Measurements from ENCODE around the gene TAF11.

Gene TAF11

DNA sequence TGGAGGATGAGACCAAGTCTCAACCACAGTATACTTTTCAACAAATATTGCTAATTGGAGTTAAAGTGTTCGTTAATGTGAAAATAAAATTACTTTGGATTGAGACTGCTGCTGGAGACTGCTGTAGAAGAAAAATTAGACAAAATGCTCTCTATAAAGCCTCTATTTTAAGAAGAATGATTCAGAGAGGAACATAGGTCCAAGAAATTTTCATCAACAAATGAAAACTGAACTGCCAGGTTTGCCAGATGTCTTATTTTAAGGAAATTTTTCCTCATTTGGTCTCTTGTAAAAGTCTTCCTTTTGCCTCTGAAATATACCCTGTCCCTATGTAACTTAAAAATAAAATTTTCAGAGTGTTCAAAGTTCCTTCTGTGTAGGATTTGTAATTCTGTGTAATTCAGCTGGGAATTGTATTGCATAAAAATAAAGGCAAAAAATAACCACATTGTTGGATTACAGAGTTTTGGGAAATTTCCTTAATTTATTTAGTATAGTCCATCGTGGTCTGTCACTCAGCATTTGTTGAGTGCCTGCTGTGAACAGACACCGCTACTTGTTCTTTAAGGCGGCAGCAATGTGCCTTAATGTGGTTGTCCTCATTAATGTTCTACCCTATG lies 28.6 kb upstream of the TAF11 start:
- Histone ChIP-seq H3K79me2 (ENCODE audit: insufficient read depth, low read length) (peaks cover 10% of the 10 kb centered on the region; the same call in 1 of the 2 replicates), H3K4me2 (ENCODE audit: low read depth, low read length, poor library complexity, severe bottlenecking) (no peak overlapping the region), H3K36me3 (ENCODE audit: insufficient read depth, low read length) (no peaks in the 10 kb centered on the region), H3F3A (ENCODE audit: low read depth) (no peaks in the 10 kb centered on the region), H2AFZ (ENCODE audit: low read length) (no peak overlapping the region), H3K9me3 (ENCODE audit: insufficient read depth, low read depth, low read length) (no peaks in the 10 kb centered on the region), H3K4me1 (ENCODE audit: insufficient read depth, low read length, poor library complexity, severe bottlenecking) (peaks cover 46% of the 10 kb centered on the region), H3K9ac (ENCODE audit: low read depth, low read length, poor library complexity, severe bottlenecking) (no peak overlapping the region), H3K4me3 (ENCODE audit: low read length, poor library complexity, severe bottlenecking) (no peak overlapping the region), H4K20me1 (ENCODE audit: insufficient read depth, low read length, poor library complexity, severe bottlenecking) (peaks cover 34% of the 10 kb centered on the region), H3K9me2 (replicated peaks; ENCODE audit: low read depth, low read length) (no peaks in the 10 kb centered on the region), H3K27me3 (ENCODE audit: insufficient read depth, low read length, poor library complexity, severe bottlenecking) (peaks cover 4% of the 10 kb centered on the region)
- TF ChIP-seq EZH2phosphoT487 (IDR thresholded peaks at IDR 0.05; ENCODE audit: borderline replicate concordance): no peak
- TF ChIP-seq, protein P1, sequence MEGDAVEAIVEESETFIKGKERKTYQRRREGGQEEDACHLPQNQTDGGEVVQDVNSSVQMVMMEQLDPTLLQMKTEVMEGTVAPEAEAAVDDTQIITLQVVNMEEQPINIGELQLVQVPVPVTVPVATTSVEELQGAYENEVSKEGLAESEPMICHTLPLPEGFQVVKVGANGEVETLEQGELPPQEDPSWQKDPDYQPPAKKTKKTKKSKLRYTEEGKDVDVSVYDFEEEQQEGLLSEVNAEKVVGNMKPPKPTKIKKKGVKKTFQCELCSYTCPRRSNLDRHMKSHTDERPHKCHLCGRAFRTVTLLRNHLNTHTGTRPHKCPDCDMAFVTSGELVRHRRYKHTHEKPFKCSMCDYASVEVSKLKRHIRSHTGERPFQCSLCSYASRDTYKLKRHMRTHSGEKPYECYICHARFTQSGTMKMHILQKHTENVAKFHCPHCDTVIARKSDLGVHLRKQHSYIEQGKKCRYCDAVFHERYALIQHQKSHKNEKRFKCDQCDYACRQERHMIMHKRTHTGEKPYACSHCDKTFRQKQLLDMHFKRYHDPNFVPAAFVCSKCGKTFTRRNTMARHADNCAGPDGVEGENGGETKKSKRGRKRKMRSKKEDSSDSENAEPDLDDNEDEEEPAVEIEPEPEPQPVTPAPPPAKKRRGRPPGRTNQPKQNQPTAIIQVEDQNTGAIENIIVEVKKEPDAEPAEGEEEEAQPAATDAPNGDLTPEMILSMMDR (conservative IDR thresholded peaks at IDR 0.05; ENCODE audit: low read length): no peak

DNA sequence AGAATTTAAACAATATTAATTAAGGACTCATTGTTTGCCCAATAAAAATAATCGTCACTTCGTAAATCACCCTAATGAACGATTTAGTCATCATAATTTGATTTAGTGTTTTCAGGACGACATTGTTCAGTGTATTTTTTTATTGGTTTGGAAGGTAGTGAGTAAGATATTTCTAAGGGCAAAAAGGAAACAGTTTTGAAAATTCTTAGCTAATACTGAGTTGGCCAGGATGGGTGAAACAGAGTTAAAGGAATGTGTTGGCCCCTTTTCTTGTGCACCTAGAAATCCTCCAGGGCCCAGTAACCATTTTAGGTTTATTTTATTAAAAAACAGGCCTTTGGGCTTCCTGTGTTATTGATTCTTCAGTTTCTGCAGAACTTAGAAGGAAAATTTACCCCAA lies 26.5 kb upstream of the TAF11 start:
- Histone ChIP-seq H3K36me3 (ENCODE audit: insufficient read depth, low read length) (no peaks in the 10 kb centered on the region), H3K9me3 (ENCODE audit: insufficient read depth, low read depth, low read length) (no peaks in the 10 kb centered on the region), H3F3A (ENCODE audit: low read depth) (no peaks in the 10 kb centered on the region), H3K9me2 (replicated peaks; ENCODE audit: low read depth, low read length) (no peaks in the 10 kb centered on the region), H3K4me3 (ENCODE audit: low read length, poor library complexity, severe bottlenecking) (no peak overlapping the region), H3K4me1 (ENCODE audit: insufficient read depth, low read length, poor library complexity, severe bottlenecking) (peaks cover 45% of the 10 kb centered on the region), H3K79me2 (ENCODE audit: insufficient read depth, low read length) (peaks cover 10% of the 10 kb centered on the region; the same call in 1 of the 2 replicates), H4K20me1 (ENCODE audit: insufficient read depth, low read length, poor library complexity, severe bottlenecking) (peaks cover 46% of the 10 kb centered on the region), H3K4me2 (ENCODE audit: low read depth, low read length, poor library complexity, severe bottlenecking) (no peak overlapping the region), H3K9ac (ENCODE audit: low read depth, low read length, poor library complexity, severe bottlenecking) (no peak overlapping the region), H3K27me3 (ENCODE audit: insufficient read depth, low read length, poor library complexity, severe bottlenecking) (peaks cover 6% of the 10 kb centered on the region), H2AFZ (ENCODE audit: low read length) (no peak overlapping the region)
- TF ChIP-seq, protein P1 (conservative IDR thresholded peaks at IDR 0.05; ENCODE audit: low read length): no peak
- no peak for TF ChIP-seq EZH2phosphoT487 (IDR thresholded peaks at IDR 0.05; ENCODE audit: borderline replicate concordance)

DNA sequence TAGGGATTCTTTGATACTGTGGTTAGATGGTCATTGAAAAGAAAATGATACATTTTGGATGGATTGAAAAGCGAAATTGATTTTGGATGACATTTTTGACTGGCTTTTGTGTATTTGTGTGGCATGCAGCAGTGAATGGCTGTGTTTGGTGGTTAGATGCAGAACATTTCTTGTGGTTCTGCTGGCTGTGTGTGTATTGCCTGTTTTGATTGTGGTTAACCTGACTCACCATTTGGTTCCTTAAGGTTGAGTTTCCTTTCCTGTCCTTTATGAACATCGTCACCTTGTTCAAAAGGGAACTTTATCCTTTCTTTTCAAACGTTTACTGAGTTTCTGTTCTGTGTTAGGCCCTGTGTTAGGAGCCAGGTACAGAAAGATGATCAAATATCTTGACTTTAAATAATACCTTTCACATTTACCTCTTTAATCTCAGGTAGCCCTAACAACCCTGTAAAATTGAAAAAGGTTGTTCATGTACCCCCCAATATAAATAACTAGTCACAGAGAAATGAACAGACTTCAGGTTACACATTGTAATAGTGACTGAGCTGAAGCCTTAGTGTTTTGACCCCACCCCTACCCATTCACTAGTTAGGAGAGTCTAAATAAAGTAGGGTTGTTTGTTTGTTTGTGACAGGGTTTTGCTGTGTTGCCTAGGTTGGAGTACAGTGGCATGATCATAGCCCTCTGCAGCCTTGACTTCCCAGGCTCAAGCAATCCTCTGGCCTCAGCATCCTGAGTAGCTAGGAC lies 25.0 kb upstream of the TAF11 start:
- peaks cover 6% of the 10 kb centered on the region for H3K27me3 ChIP-seq (ENCODE audit: insufficient read depth, low read length, poor library complexity, severe bottlenecking)
- peak overlapping the region; percentile 33 for H3K4me3 ChIP-seq (ENCODE audit: low read length, poor library complexity, severe bottlenecking)
- no peaks in the 10 kb centered on the region for H3K9me2 ChIP-seq (replicated peaks; ENCODE audit: low read depth, low read length)
- H3K4me2 ChIP-seq (ENCODE audit: low read depth, low read length, poor library complexity, severe bottlenecking): peak overlapping the region; percentile 62
- no peaks in the 10 kb centered on the region for H3F3A ChIP-seq (ENCODE audit: low read depth)
- no peak overlapping the region for H3K9ac ChIP-seq (ENCODE audit: low read depth, low read length, poor library complexity, severe bottlenecking)
- H2AFZ ChIP-seq (ENCODE audit: low read length): no peak overlapping the region
- H3K36me3 ChIP-seq (ENCODE audit: insufficient read depth, low read length): no peaks in the 10 kb centered on the region
- H3K9me3 ChIP-seq (ENCODE audit: insufficient read depth, low read depth, low read length): no peaks in the 10 kb centered on the region
- TF ChIP-seq, protein P1 (conservative IDR thresholded peaks at IDR 0.05; ENCODE audit: low read length): no peak
- TF ChIP-seq EZH2phosphoT487 (IDR thresholded peaks at IDR 0.05; ENCODE audit: borderline replicate concordance): peak; percentile 38; the same call in 1 of the 2 replicates
- peaks cover 37% of the 10 kb centered on the region for H3K4me1 ChIP-seq (ENCODE audit: insufficient read depth, low read length, poor library complexity, severe bottlenecking)
- H4K20me1 ChIP-seq (ENCODE audit: insufficient read depth, low read length, poor library complexity, severe bottlenecking): peaks cover 43% of the 10 kb centered on the region
- 0 out of 2 replicates have a peak, but pooled peaks cover 10% of the 10 kb centered on the region for H3K79me2 ChIP-seq (ENCODE audit: insufficient read depth, low read length)
